PFSK-1 (cell line): ENCODE results near the gene SPOCK3.

ENCODE experiments used
- FOXP2 ChIP-seq: optimal IDR thresholded peaks from 2 replicates; pipeline ENCODE3; 2011; ENCODE audit warnings: borderline replicate concordance, control low read depth, inconsistent platforms; ENCODE audit not compliant: insufficient read depth; ENCODE audit errors: extremely low read length, extremely low read depth
- POLR2AphosphoS5 ChIP-seq: IDR thresholded peaks from 2 replicates; pipeline ENCODE4 v1.6.1; 2012; ENCODE audit warnings: low read depth, mild to moderate bottlenecking, control low read depth, low read length, moderate library complexity
- SIN3A ChIP-seq: IDR thresholded peaks from 2 replicates; pipeline ENCODE4 v1.6.1; 2012; ENCODE audit warnings: mild to moderate bottlenecking, low read length, moderate library complexity, borderline replicate concordance; ENCODE audit not compliant: insufficient read depth
- TAF1 ChIP-seq: IDR thresholded peaks from 2 replicates; pipeline ENCODE4 v1.6.1; 2012; ENCODE audit warnings: low read length, control low read depth, borderline replicate concordance; ENCODE audit not compliant: insufficient read depth
- TF ChIP-seq, protein P1 (sequence below), 2 experiments: IDR thresholded peaks; 2 replicates each; pipeline versions ENCODE4 v1.6.1 to v1.8.0; 2011 to 2012; ENCODE audit warnings: low read depth in 2 of 2, low read length in 2 of 2, control low read depth in 1 of 2, inconsistent platforms in 1 of 2, mild to moderate bottlenecking in 1 of 2, moderate library complexity in 1 of 2; ENCODE audit not compliant: insufficient read depth in 1 of 2

The SPOCK3 gene

GRCh38 chr4:167023364-167023925 lies 210.8 kb downstream of the SPOCK3 start:
- TF ChIP-seq SIN3A (no peak), POLR2AphosphoS5 (no peak), TAF1 (no peak), FOXP2 (no peak)
- TF ChIP-seq, protein P1, sequence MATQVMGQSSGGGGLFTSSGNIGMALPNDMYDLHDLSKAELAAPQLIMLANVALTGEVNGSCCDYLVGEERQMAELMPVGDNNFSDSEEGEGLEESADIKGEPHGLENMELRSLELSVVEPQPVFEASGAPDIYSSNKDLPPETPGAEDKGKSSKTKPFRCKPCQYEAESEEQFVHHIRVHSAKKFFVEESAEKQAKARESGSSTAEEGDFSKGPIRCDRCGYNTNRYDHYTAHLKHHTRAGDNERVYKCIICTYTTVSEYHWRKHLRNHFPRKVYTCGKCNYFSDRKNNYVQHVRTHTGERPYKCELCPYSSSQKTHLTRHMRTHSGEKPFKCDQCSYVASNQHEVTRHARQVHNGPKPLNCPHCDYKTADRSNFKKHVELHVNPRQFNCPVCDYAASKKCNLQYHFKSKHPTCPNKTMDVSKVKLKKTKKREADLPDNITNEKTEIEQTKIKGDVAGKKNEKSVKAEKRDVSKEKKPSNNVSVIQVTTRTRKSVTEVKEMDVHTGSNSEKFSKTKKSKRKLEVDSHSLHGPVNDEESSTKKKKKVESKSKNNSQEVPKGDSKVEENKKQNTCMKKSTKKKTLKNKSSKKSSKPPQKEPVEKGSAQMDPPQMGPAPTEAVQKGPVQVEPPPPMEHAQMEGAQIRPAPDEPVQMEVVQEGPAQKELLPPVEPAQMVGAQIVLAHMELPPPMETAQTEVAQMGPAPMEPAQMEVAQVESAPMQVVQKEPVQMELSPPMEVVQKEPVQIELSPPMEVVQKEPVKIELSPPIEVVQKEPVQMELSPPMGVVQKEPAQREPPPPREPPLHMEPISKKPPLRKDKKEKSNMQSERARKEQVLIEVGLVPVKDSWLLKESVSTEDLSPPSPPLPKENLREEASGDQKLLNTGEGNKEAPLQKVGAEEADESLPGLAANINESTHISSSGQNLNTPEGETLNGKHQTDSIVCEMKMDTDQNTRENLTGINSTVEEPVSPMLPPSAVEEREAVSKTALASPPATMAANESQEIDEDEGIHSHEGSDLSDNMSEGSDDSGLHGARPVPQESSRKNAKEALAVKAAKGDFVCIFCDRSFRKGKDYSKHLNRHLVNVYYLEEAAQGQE (IDR thresholded peaks at IDR 0.05; ENCODE audit: insufficient read depth in 1 of 2, low read depth in 2 of 2, low read length in 2 of 2) = no peak

DNA sequence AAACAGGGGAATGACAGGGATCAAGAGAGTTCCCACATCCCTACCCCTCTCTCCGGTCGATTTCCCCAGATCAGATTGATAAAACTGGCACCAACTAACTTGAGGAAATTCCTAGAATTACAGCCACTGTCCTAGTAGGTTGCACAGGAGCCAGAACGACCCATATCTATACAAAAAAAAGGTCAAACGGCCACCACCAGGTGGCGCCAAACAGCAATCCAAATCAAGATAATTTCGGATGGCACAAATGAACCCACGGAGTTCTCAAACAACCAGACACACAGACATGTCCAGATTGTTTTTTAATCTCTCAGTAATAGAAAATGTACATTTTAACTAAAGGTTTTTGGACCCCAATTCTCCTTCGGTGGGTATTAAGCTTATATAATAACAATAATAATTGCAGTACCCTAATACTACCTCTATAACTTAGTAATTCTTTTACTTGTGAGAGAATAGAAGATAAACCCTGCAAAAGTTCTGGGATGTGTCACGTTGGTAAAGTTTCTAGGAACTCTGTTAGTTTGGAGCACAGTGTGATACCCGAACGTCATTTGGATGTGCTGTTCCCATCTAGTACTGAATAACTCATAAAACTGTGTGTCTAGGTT lies 212.6 kb downstream of the SPOCK3 start:
- TF ChIP-seq POLR2AphosphoS5 (no peak), FOXP2 (no peak), TAF1 (no peak), SIN3A (no peak)
- TF ChIP-seq, protein P1 (IDR thresholded peaks at IDR 0.05; ENCODE audit: insufficient read depth in 1 of 2, low read depth in 2 of 2, low read length in 2 of 2) = no peak

DNA sequence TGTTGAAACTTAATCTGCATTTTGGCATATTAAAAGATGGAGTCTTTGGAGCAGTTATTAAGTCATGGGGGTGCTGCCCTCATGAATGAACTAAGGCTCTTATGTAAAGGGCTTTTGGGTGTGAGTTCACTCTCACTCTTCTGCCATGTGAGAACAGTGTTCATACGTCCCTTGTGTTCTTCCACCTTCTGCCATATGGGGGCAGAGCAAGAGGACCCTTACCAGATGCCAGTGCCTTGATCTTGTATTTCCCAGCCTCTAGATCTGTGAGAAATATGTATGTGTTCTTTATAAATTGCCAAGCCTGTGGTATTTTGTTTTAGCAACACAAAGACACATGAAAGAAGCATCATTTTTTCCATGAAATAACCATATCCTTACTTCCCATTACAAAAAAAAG lies 213.9 kb downstream of the SPOCK3 start:
- TF ChIP-seq SIN3A = no peak
- no peak for TF ChIP-seq FOXP2
- TF ChIP-seq POLR2AphosphoS5 = no peak
- no peak for TF ChIP-seq TAF1
- TF ChIP-seq, protein P1 (IDR thresholded peaks at IDR 0.05; ENCODE audit: insufficient read depth in 1 of 2, low read depth in 2 of 2, low read length in 2 of 2) = no peak

- TF ChIP-seq TAF1 (no peak), FOXP2 (no peak), SIN3A (no peak), POLR2AphosphoS5 (no peak)
- TF ChIP-seq, protein P1 (IDR thresholded peaks at IDR 0.05; ENCODE audit: insufficient read depth in 1 of 2, low read depth in 2 of 2, low read length in 2 of 2) = no peak
These were observed 219.3 kb downstream of the SPOCK3 start for GRCh38 chr4:167014944-167015343.

- no peak for TF ChIP-seq SIN3A
- TF ChIP-seq, protein P1 (IDR thresholded peaks at IDR 0.05; ENCODE audit: insufficient read depth in 1 of 2, low read depth in 2 of 2, low read length in 2 of 2) = no peak
- TF ChIP-seq TAF1 = no peak
- TF ChIP-seq FOXP2 = no peak
- no peak for TF ChIP-seq POLR2AphosphoS5
These were observed 231.0 kb downstream of the SPOCK3 start for GRCh38 chr4:167003326-167003725.
